ENCODE data around the gene HSD17B2.
"Not testable (repeated sequence)": the region's sequence is repeated elsewhere in the genome, so short reads cannot be mapped to it uniquely, and the experiment has no call there.

Gene HSD17B2

GRCh38 chr16:82135844-82136243 lies 100.8 kb downstream of the HSD17B2 start:
- ATAC-seq (replicated peaks; ENCODE audit: extremely low read depth, poor library complexity, severe bottlenecking) (no peak), DNase-seq (ENCODE audit: low spot score in 2 of 2) (no peak)
- H3K27me3 Mint-ChIP-seq, result no peaks in the 10 kb centered on the region
- H3K4me3 Mint-ChIP-seq, result no peak overlapping the region
- no peaks in the 10 kb centered on the region for H3K36me3 Mint-ChIP-seq (ENCODE audit: insufficient read depth)
- H3K4me1 Mint-ChIP-seq, result peaks cover 11% of the 10 kb centered on the region
- peaks cover 5% of the 10 kb centered on the region for H3K9me3 Mint-ChIP-seq
- H3K27ac Mint-ChIP-seq (ENCODE audit: low read depth), result no peak overlapping the region

DNA sequence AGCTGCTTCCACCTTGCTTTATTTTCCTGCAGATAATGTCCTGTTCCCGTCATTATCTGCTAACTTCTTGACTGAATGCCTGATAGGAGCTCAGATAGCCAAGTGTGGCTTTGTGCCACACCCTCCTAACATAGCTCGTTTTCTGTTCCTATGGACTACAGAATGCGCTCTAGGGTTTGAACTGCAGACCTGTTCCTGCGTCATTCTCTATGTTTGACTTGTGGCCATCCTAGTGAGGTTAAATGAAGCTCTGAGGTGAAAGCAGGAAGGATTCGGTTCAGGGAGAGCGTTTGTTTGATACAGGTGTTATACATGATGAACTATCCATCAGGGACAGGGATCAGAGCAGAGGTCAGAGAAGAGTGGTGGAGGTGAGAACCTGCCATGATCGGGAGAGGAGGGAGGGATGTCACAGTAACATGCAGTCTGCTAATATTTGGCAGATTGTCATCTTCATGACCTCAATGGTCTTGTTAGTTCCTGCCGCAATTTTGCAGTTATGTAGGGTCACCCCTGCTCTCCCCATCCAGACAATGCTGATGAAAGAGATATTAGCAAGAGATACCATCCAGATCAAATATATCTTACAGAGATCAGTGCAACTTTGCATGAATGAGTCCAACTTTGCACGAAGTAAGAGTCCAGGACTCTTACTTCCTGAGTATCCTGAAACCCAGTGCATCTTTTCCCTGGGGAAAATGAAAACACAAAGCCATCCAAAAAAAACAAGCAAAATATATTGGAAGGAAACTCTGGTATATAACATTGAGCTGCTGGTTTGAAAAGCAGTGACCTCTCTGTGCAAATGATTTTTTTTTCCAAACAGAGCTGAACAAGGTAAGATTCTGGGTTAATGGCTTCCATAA lies 102.1 kb downstream of the HSD17B2 start:
- H3K27ac Mint-ChIP-seq (ENCODE audit: low read depth), result no peak overlapping the region

DNA sequence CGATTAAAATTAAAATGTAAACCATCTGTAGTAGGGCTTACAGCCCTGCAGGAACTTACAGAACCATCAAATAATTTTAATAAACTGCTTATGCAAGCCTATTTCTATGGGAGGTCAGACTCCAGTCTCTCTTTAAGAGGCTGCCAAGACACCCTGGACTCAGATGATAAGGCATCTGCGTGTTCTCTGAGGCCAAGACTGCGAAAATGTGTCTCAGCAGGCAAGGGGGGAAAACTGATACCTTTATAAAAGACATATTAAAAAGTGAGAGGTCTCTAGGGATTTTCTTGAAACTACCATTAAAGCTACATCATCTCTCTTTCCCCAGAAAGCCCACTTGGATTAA lies 102.7 kb downstream of the HSD17B2 start:
- no peak for DNase-seq (ENCODE audit: low spot score in 2 of 2)
- H3K9me3 Mint-ChIP-seq, result peaks cover 5% of the 10 kb centered on the region

More for the DNA sequence above, 102.1 kb downstream of the HSD17B2 start:
- no peak for DNase-seq (ENCODE audit: low spot score in 2 of 2)
- H3K36me3 Mint-ChIP-seq (ENCODE audit: insufficient read depth), result no peaks in the 10 kb centered on the region
- peaks cover 5% of the 10 kb centered on the region for H3K9me3 Mint-ChIP-seq
- no peak for ATAC-seq (replicated peaks; ENCODE audit: extremely low read depth, poor library complexity, severe bottlenecking)
- H3K4me3 Mint-ChIP-seq, result no peak overlapping the region
- no peaks in the 10 kb centered on the region for H3K27me3 Mint-ChIP-seq
- H3K4me1 Mint-ChIP-seq, result peaks cover 11% of the 10 kb centered on the region

GRCh38 chr16:82138478-82139285 lies 103.6 kb downstream of the HSD17B2 start:
- peak overlapping the region; percentile 65 for H3K4me3 Mint-ChIP-seq

More for the DNA sequence above, 102.7 kb downstream of the HSD17B2 start:
- Mint-ChIP-seq H3K27ac (ENCODE audit: low read depth) (no peak overlapping the region), H3K36me3 (ENCODE audit: insufficient read depth) (no peaks in the 10 kb centered on the region), H3K4me1 (peaks cover 11% of the 10 kb centered on the region), H3K4me3 (no peak overlapping the region), H3K27me3 (no peaks in the 10 kb centered on the region)
- ATAC-seq (replicated peaks; ENCODE audit: extremely low read depth, poor library complexity, severe bottlenecking), result no peak

GRCh38 chr16:82139286-82139571 lies 104.2 kb downstream of the HSD17B2 start:
- H3K4me3 Mint-ChIP-seq, result peak overlapping the region; percentile 65
- DNase-seq (ENCODE audit: low spot score in 2 of 2); H3K27me3 Mint-ChIP-seq; H3K27ac Mint-ChIP-seq (ENCODE audit: low read depth); ATAC-seq (replicated peaks; ENCODE audit: extremely low read depth, poor library complexity, severe bottlenecking); H3K4me1 Mint-ChIP-seq; H3K9me3 Mint-ChIP-seq; H3K36me3 Mint-ChIP-seq (ENCODE audit: insufficient read depth): not testable (repeated sequence)

More at GRCh38 chr16:82138478-82139285, 103.6 kb downstream of the HSD17B2 start:
- H3K36me3 Mint-ChIP-seq (ENCODE audit: insufficient read depth), result no peaks in the 10 kb centered on the region
- ATAC-seq (replicated peaks; ENCODE audit: extremely low read depth, poor library complexity, severe bottlenecking) (no peak), DNase-seq (ENCODE audit: low spot score in 2 of 2) (no peak)
- no peaks in the 10 kb centered on the region for H3K27me3 Mint-ChIP-seq
- peaks cover 7% of the 10 kb centered on the region for H3K4me1 Mint-ChIP-seq
- H3K9me3 Mint-ChIP-seq, result peaks cover 5% of the 10 kb centered on the region
- H3K27ac Mint-ChIP-seq (ENCODE audit: low read depth), result no peak overlapping the region

DNA sequence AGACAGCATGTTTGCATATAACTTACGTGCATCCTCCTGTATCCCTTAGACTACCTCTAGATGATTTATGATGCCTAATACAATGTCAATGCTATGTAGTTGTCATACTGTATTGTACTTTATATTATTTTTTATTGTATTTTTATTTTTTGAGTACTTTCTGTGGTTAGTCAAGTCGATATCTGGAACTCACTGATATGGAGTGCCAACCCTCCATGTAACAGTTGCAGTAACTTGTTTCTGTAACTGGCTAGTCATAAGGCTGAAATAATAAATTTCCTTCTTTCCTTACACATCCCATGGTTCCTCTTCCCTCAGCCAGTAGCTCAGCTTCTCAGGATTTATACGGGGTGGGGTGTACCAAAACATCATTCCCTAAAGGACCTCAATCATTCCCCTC lies 111.5 kb downstream of the HSD17B2 start:
- no peaks in the 10 kb centered on the region for H3K9me3 Mint-ChIP-seq
- H3K27ac Mint-ChIP-seq (ENCODE audit: low read depth), result no peak overlapping the region
- DNase-seq (ENCODE audit: low spot score in 2 of 2) (no peak), ATAC-seq (replicated peaks; ENCODE audit: extremely low read depth, poor library complexity, severe bottlenecking) (no peak)
- no peak overlapping the region for H3K4me3 Mint-ChIP-seq
- peaks cover 14% of the 10 kb centered on the region for H3K36me3 Mint-ChIP-seq (ENCODE audit: insufficient read depth)
- H3K27me3 Mint-ChIP-seq, result no peaks in the 10 kb centered on the region
- H3K4me1 Mint-ChIP-seq, result no peaks in the 10 kb centered on the region

- peaks cover 17% of the 10 kb centered on the region for H3K36me3 Mint-ChIP-seq (ENCODE audit: insufficient read depth)
- no peak overlapping the region for H3K4me3 Mint-ChIP-seq
- H3K4me1 Mint-ChIP-seq, result no peaks in the 10 kb centered on the region
- no peaks in the 10 kb centered on the region for H3K9me3 Mint-ChIP-seq
- DNase-seq (ENCODE audit: low spot score in 2 of 2) (no peak), ATAC-seq (replicated peaks; ENCODE audit: extremely low read depth, poor library complexity, severe bottlenecking) (no peak)
- no peaks in the 10 kb centered on the region for H3K27me3 Mint-ChIP-seq
- no peak overlapping the region for H3K27ac Mint-ChIP-seq (ENCODE audit: low read depth)
These were observed 111.9 kb downstream of the HSD17B2 start for GRCh38 chr16:82146957-82147356.

- no peaks in the 10 kb centered on the region for H3K9me3 Mint-ChIP-seq
- no peak overlapping the region for H3K4me3 Mint-ChIP-seq
- no peaks in the 10 kb centered on the region for H3K27me3 Mint-ChIP-seq
- ATAC-seq (replicated peaks; ENCODE audit: extremely low read depth, poor library complexity, severe bottlenecking) (no peak), DNase-seq (ENCODE audit: low spot score in 2 of 2) (no peak)
- no peaks in the 10 kb centered on the region for H3K4me1 Mint-ChIP-seq
- H3K27ac Mint-ChIP-seq (ENCODE audit: low read depth), result no peak overlapping the region
- peaks cover 17% of the 10 kb centered on the region for H3K36me3 Mint-ChIP-seq (ENCODE audit: insufficient read depth)
These were observed 112.5 kb downstream of the HSD17B2 start for GRCh38 chr16:82147546-82147945.

Measured in central memory CD8-positive, alpha-beta T cell (primary cell).